ENCODE measurements around the gene CHKA.
A peak's percentile ranks its signal among the peaks of the same experiment; 100 is the strongest.

CHKA gene

GRCh38 chr11:68033708-68034045 lies 87.5 kb downstream of the CHKA start:
- DNase-seq (ENCODE audit: extremely low read depth, low read depth) = no peak

GRCh38 chr11:68032997-68033707 lies 88.0 kb downstream of the CHKA start:
- DNase-seq (ENCODE audit: extremely low read depth, low read depth) = no peak

More at GRCh38 chr11:68033708-68034045, 87.5 kb downstream of the CHKA start:
- TF ChIP-seq CTCF (IDR thresholded peaks at IDR 0.05; ENCODE audit: low read depth, low read length) = no peak

GRCh38 chr11:68032003-68032402 lies 89.2 kb downstream of the CHKA start:
- no peak for DNase-seq (ENCODE audit: extremely low read depth, low read depth)
- TF ChIP-seq CTCF (IDR thresholded peaks at IDR 0.05; ENCODE audit: low read depth, low read length) = no peak

More at GRCh38 chr11:68032997-68033707, 88.0 kb downstream of the CHKA start:
- TF ChIP-seq CTCF (IDR thresholded peaks at IDR 0.05; ENCODE audit: low read depth, low read length) = no peak

- no peak for TF ChIP-seq CTCF (IDR thresholded peaks at IDR 0.05; ENCODE audit: low read depth, low read length)
- DNase-seq (ENCODE audit: extremely low read depth, low read depth) = no peak
Observed at GRCh38 chr11:68031144-68031464, 90.1 kb downstream of the CHKA start.

- TF ChIP-seq CTCF (IDR thresholded peaks at IDR 0.05; ENCODE audit: low read depth, low read length) = no peak
- peak; percentile 97 for DNase-seq (ENCODE audit: extremely low read depth, low read depth)
Observed at GRCh38 chr11:68030318-68031143, 90.7 kb downstream of the CHKA start, which contains the start of gene NDUFS8. NDUFS8 (plus strand) TSS chr11:68030681; CDS start chr11:68032152, 1,471 bp downstream.

- no peak for DNase-seq (ENCODE audit: extremely low read depth, low read depth)
- TF ChIP-seq CTCF (IDR thresholded peaks at IDR 0.05; ENCODE audit: low read depth, low read length) = no peak
Observed at GRCh38 chr11:68028802-68029545, 92.2 kb downstream of the CHKA start.

Data from AG09319 (cell line).